H9 (cell line): Measurements from ENCODE around the gene TRIO. TPM values are rescaled to one million over a fixed set of nuclear protein-coding genes. Genes with fewer than 3 reads are reported as not detected.

ENCODE experiments used
- DNase-seq: peaks from one replicate; pipeline ENCODE4 v3.0.0-alpha.2; 2017
- H2AFZ ChIP-seq: one replicate; pipeline ENCODE4 v1.6.1; 2013; ENCODE audit warnings: mild to moderate bottlenecking, low read length, control low read depth, moderate library complexity
- H2AK5ac ChIP-seq: 2 replicates; pipeline ENCODE4 v1.6.1; 2013; ENCODE audit warnings: low read length, control low read depth, mixed read lengths; ENCODE audit not compliant: insufficient read length
- H2BK120ac ChIP-seq: one replicate; pipeline ENCODE4 v1.6.1; 2013; ENCODE audit warnings: low read depth, mild to moderate bottlenecking, low read length, control low read depth, inconsistent platforms; ENCODE audit not compliant: poor library complexity, severe bottlenecking
- H2BK12ac ChIP-seq: 2 replicates; pipeline ENCODE4 v1.6.1; 2013; ENCODE audit warnings: low read length, control low read depth, mixed read lengths, low read depth; ENCODE audit not compliant: insufficient read length
- H2BK15ac ChIP-seq: 2 replicates; pipeline ENCODE4 v1.6.1; 2013; ENCODE audit warnings: low read depth, low read length, control low read depth
- H2BK20ac ChIP-seq: one replicate; pipeline ENCODE4 v1.6.1; 2013; ENCODE audit warnings: low read depth, mild to moderate bottlenecking, low read length, control low read depth, inconsistent platforms; ENCODE audit not compliant: poor library complexity, severe bottlenecking
- H2BK5ac ChIP-seq: 2 replicates; pipeline ENCODE4 v1.6.1; 2013; ENCODE audit warnings: low read length, control low read depth, mixed read lengths; ENCODE audit not compliant: insufficient read length
- H3K14ac ChIP-seq: 2 replicates; pipeline ENCODE4 v1.6.1; 2013; ENCODE audit warnings: low read length, control low read depth; ENCODE audit not compliant: insufficient read depth
- H3K18ac ChIP-seq: 2 replicates; pipeline ENCODE4 v1.6.1; 2013; ENCODE audit warnings: low read depth, mild to moderate bottlenecking, mixed read lengths, low read length, control low read depth; ENCODE audit not compliant: insufficient read length
- H3K23ac ChIP-seq: 2 replicates; pipeline ENCODE4 v1.6.1; 2013; ENCODE audit warnings: low read length, control low read depth, mixed read lengths, low read depth; ENCODE audit not compliant: insufficient read length
- H3K23me2 ChIP-seq: 2 replicates; pipeline ENCODE4 v1.6.1; 2013; ENCODE audit warnings: low read depth, mild to moderate bottlenecking, mixed read lengths, low read length, control low read depth; ENCODE audit not compliant: insufficient read length, poor library complexity, severe bottlenecking
- H3K27ac ChIP-seq: 2 replicates; pipeline ENCODE4 v1.5.1; 2013; ENCODE audit warnings: low read length, control low read depth, mixed read lengths, low read depth; ENCODE audit not compliant: insufficient read length
- H3K27me3 ChIP-seq: 2 replicates; pipeline ENCODE4 v1.6.1; 2013; ENCODE audit warnings: low read length, control low read depth, inconsistent platforms; ENCODE audit not compliant: insufficient read depth
- H3K4ac ChIP-seq: 2 replicates; pipeline ENCODE4 v1.6.1; 2013; ENCODE audit warnings: low read depth, mild to moderate bottlenecking, control low read depth, inconsistent platforms, low read length, moderate library complexity
- H3K4me1 ChIP-seq: 2 replicates; pipeline ENCODE4 v1.6.1; 2013; ENCODE audit warnings: low read length, control low read depth, inconsistent platforms; ENCODE audit not compliant: insufficient read depth
- H3K4me2 ChIP-seq: 2 replicates; pipeline ENCODE4 v1.6.1; 2013; ENCODE audit warnings: low read length, control low read depth, mixed read lengths; ENCODE audit not compliant: insufficient read length, insufficient read depth
- H3K56ac ChIP-seq: 2 replicates; pipeline ENCODE4 v1.6.1; 2013; ENCODE audit warnings: low read depth, mild to moderate bottlenecking, mixed read lengths, low read length, control low read depth; ENCODE audit not compliant: insufficient read length
- H3K79me1 ChIP-seq: 2 replicates; pipeline ENCODE4 v1.6.1; 2013; ENCODE audit warnings: low read depth, mild to moderate bottlenecking, moderate library complexity, low read length, control low read depth, inconsistent platforms; ENCODE audit not compliant: insufficient read depth, poor library complexity, severe bottlenecking
- H3K79me2 ChIP-seq: 2 replicates; pipeline ENCODE4 v1.6.1; 2013; ENCODE audit warnings: low read length, control low read depth, inconsistent platforms; ENCODE audit not compliant: insufficient read depth
- H3K9ac ChIP-seq: 2 replicates; pipeline ENCODE4 v1.6.1; 2013; ENCODE audit warnings: low read length, control low read depth, mixed read lengths; ENCODE audit not compliant: insufficient read length; ENCODE audit errors: extremely low read depth
- H3K9me3 ChIP-seq: one replicate; pipeline ENCODE4 v1.6.1; 2013; ENCODE audit warnings: low read depth, low read length, inconsistent platforms; ENCODE audit not compliant: control insufficient read depth
- H3T11ph ChIP-seq: one replicate; pipeline ENCODE4 v1.6.1; 2013; ENCODE audit warnings: mild to moderate bottlenecking, low read length, control low read depth, inconsistent platforms
- H4K20me1 ChIP-seq: one replicate; pipeline ENCODE4 v1.6.1; 2013; ENCODE audit not compliant: control insufficient read depth, insufficient read length, insufficient read depth
- H4K5ac ChIP-seq: 2 replicates; pipeline ENCODE4 v1.6.1; 2013; ENCODE audit warnings: low read depth, mild to moderate bottlenecking, mixed read lengths, low read length, control low read depth; ENCODE audit not compliant: insufficient read length
- H4K8ac ChIP-seq: replicated peaks from 2 replicates; pipeline ENCODE4 v1.6.1; 2013; ENCODE audit warnings: low read length, control low read depth, mixed read lengths, low read depth; ENCODE audit not compliant: insufficient read length
- H4K91ac ChIP-seq: 2 replicates; pipeline ENCODE4 v1.6.1; 2013; ENCODE audit warnings: low read depth, mild to moderate bottlenecking, moderate library complexity, mixed read lengths, low read length, control low read depth; ENCODE audit not compliant: insufficient read length
- H3K27ac Mint-ChIP-seq, 3 experiments: 2 replicates in 2 of 3; 3 replicates in 1 of 3; pipeline ENCODE4 v1.8.0; 2020 to 2021; ENCODE audit warnings: mixed read lengths in 3 of 3, mild to moderate bottlenecking in 1 of 3, moderate library complexity in 1 of 3
- H3K27me3 Mint-ChIP-seq: 2 replicates; pipeline ENCODE4 v1.8.0; 2021; ENCODE audit warnings: low read depth, mild to moderate bottlenecking, moderate library complexity, mixed read lengths
- H3K36me3 Mint-ChIP-seq, 3 experiments: 2 replicates in 2 of 3; 3 replicates in 1 of 3; pipeline ENCODE4 v1.8.0; 2020 to 2021; ENCODE audit warnings: low read depth in 3 of 3, mixed read lengths in 3 of 3; ENCODE audit not compliant: insufficient read depth in 1 of 3
- H3K4me1 Mint-ChIP-seq, 2 experiments: 2 replicates each; pipeline ENCODE4 v1.8.0; 2020; ENCODE audit warnings: mixed read lengths in 2 of 2
- H3K4me3 Mint-ChIP-seq, 2 experiments: 2 replicates in 1 of 2; 3 replicates in 1 of 2; pipeline ENCODE4 v1.8.0; 2020 to 2021; ENCODE audit warnings: mild to moderate bottlenecking in 2 of 2, mixed read lengths in 2 of 2, moderate library complexity in 1 of 2
- H3K9me3 Mint-ChIP-seq, 2 experiments: 2 replicates in 1 of 2; 3 replicates in 1 of 2; pipeline ENCODE4 v1.8.0; 2020; ENCODE audit warnings: mild to moderate bottlenecking in 2 of 2, mixed read lengths in 2 of 2, moderate library complexity in 1 of 2
- CTCF ChIP-seq: fragments of 200-600 bp; sonication (generic); conservative IDR thresholded peaks from 3 replicates; pipeline ENCODE4 v1.8.0; 2021; ENCODE audit warnings: antibody characterized with exemption, mild to moderate bottlenecking
- WGBS: extraction: QIAGEN DNeasy Blood & Tissue Kit; methylation state at CpG from one replicate; pipeline ENCODE4 v1.1.7; 2013; ENCODE audit warnings: missing lambda C conversion rate, low lambda C conversion rate, mixed read lengths; ENCODE audit not compliant: insufficient read length; ENCODE audit errors: extremely low coverage; 5-methylcytosine and 5-hydroxymethylcytosine counted together
- total RNA-seq: library from RNA; stranded (reverse); gene quantifications from 2 replicates; pipeline ENCODE4 v1.2.1, GENCODE V29; 2021

Gene TRIO
- total RNA-seq, 1 experiment from 2014 or later: 87.8 TPM

- H3K4me3 Mint-ChIP-seq: no peak overlapping the region
- Histone ChIP-seq H3K14ac (no peak overlapping the region), H3K4ac (no peak overlapping the region), H3K9me3 (no peaks in the 10 kb centered on the region), H3T11ph (no peak overlapping the region), H4K5ac (no peak overlapping the region), H3K4me2 (no peak overlapping the region), H2BK20ac (no peak overlapping the region), H2BK12ac (no peak overlapping the region), H2BK15ac (no peak overlapping the region), H2BK120ac (no peak overlapping the region), H3K18ac (no peak overlapping the region), H2AFZ (no peak overlapping the region), H3K23ac (no peak overlapping the region), H2BK5ac (no peak overlapping the region), H3K79me1 (no peaks in the 10 kb centered on the region), H3K27ac (no peak overlapping the region), H3K4me1 (peaks cover 7% of the 10 kb centered on the region; the same call in 1 of the 2 replicates), H4K8ac (no peak overlapping the region), H4K91ac (no peak overlapping the region), H3K79me2 (no peaks in the 10 kb centered on the region), H3K9ac (no peak overlapping the region), H3K27me3 (no peaks in the 10 kb centered on the region), H3K56ac (no peak overlapping the region), H3K23me2 (no peaks in the 10 kb centered on the region), H2AK5ac (no peak overlapping the region), H4K20me1 (no peaks in the 10 kb centered on the region)
- peak overlapping the region in 1 of 3 experiments; percentile 34; a peak in 1 of 7 replicates for H3K27ac Mint-ChIP-seq
- H3K9me3 Mint-ChIP-seq: no peaks in the 10 kb centered on the region
- peaks cover 40 to 43% of the 10 kb centered on the region in 2 experiments for H3K4me1 Mint-ChIP-seq
- WGBS: no CpG with 5 or more reads among the region's 7 CpGs
- no peaks in the 10 kb centered on the region for H3K27me3 Mint-ChIP-seq
- TF ChIP-seq CTCF: no peak
- peaks cover 23 to 62% (median 62%) of the 10 kb centered on the region in 3 experiments; a peak in 6 of 7 replicates for H3K36me3 Mint-ChIP-seq
- no peak for DNase-seq
Observed at GRCh38 chr5:14420101-14420811, 277.1 kb downstream of the TRIO start.
